Midbrain (tissue), 1 donor: ENCODE measurements around the gene ZNF555.

Source experiments
- DNase-seq: peaks from one replicate; lab custom pipeline; 2025; lab: John Stamatoyannopoulos, UW

The ZNF555 gene

DNA sequence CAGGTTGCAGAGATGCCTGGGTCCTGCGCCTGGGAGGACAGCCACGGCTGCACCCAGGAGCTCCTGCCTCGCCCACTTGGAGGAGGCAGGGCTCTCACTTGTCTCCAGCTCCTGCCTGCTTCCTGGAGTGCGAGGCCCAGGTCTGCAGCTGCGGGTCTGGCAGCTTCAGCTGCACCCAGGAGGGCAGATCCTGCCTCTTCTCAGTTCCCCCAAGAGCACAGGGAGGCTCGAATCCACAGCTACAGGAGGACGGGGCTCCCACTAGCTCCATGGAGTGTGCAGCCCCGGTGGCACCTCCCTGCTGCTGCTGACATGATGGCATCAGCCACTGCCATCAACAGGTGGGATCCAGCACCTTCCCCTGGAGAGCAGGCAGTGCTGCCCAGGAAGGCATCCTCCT, 17.1 kb upstream of the ZNF555 start:
- DNase-seq = no peak

DNA sequence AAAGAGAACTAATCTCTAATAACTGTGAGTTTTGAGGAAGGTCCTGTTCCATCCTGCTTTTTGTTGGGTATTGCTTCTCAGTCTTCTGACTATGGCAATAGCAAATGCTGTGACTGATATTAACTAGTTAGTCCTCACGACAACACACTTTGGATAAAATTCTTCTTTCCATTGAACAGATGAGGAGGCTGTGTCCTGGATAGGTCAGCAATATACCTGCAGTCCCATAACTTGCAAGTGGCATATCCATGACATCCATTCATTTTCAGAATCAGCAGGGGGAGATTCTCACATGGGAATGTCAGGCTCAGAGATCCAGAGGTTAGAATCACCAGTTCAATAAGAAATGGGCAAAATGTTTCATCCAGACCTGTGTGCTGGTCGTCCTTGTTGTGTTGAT, 14.3 kb upstream of the ZNF555 start:
- no peak for DNase-seq

DNA sequence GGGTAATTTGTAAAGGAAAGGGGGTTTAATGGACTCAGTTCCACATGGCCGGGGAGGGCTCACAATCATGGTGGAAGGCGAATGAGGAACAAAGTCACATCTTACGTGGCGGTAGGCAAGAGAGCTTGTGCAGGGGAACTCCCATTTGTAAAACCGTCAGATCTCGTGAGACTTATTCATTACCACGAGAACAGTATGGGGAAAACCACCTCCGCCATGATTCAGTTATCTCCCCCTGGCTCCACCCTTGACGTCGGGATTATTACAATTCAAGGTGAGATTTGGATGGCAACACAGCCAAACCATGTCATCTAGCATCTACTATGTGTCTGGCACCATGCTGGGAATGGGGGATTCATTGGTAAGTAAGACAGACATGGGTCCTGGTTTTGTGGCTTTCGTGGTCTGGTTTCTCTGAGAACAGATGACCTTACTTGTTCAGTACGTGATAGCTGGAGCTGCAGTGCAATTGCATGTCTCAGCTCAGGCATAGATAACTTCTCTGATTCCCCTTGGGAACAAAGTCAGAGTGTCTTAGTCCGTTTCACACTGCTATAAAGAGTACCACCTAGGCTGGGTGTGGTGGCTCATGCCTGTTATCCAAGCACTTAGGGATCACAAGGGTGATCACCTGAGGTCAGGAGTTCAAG, 13.3 kb upstream of the ZNF555 start:
- DNase-seq = no peak

DNA sequence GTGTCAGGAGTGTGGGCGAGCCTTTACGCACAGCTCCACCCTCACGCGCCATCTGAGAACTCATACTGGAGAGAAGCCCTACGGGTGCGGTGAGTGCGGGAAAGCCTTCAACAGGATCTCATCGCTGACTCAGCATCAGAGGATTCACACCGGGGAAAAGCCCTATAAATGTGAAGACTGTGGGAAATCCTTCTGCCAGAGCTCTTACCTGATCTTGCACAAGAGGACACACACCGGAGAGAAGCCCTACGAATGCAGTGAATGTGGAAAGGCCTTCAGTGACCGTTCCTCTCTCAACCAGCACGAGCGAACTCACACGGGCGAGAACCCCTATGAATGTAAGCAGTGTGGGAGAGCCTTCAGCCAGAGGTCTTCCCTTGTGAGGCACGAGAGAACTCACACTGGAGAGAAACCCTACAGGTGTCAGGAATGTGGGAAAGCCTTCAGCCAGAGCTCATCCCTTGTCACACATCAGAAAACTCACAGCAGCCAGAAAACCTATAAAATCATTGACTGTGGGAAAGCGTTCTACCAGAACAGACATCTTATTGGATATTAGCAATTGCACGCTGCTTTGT, 6.9 kb upstream of the ZNF555 start:
- DNase-seq = no peak

DNA sequence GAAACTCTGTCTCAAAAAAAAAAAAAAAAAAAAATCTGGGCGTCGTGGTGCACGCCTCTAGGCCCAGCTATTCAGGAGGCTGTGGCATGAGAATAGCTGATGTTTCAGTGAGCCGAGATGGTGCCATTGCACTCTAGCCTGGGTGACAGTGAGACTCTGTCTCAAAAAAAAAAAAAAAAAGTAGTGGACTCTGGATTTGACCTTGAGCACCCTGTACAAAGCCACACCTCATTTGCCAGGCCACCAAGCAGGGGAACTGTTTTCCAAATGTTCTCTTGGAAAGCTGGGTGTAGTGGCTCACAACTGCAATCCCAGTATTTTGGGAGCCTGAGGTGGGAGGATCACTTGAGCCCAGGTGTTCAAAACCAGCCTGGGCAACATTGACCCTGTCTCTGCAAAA, 3.8 kb upstream of the ZNF555 start:
- no peak for DNase-seq

DNA sequence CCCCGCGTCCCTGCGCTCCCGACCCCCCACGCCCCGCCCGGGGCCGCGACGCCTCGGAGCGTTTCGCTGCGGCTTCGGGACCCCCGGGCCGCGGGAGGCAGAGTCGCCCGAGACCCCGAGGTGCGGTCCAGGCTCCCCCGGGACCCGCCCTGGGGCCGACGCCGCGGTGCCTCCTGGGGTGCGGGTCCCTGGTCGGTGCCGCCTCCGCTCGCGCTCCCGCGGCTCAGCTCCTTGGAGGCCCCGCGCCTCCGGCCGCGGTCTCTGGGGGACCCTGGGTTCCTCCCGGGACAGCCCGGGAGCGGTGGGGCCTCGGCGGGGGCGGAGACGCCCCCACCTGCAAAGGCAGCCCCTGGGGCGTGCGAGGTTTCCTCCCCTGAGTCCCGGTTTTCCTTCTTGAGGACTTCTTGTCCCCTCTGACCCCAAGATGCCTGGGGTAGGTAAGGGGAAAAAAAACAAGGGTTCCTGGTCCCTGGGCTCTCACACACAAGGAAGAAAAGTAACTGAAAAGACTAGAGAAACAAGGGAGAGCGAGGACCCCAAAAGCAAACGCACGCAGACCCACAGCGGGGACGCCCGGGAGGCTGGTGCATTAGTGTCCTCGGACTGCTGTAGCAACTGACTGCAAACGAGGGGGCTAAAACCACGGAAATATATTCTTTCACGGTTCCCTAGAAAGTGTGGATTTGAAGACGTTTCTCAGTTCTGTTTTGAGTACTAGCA, 740 bp downstream of the ZNF555 start:
- no peak for DNase-seq

DNA sequence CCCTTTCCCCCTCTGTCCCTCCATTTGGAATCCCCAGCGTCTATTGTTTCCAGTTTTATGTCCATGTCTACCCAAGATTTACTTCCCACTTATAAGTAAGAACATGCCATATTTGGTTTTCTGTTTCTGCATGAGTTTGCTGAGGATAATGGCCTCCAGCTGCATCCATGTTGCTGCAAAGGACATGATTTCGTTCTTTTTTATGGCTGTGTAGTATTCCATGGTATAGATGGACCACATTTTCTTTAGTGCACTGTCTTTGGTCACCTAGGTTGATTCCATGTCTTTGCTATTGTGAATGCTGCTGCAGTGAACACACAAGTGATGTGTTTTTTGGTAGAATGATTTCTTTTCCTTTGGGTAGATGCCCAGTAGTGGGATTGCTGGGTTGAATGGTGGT, 3.8 kb downstream of the ZNF555 start:
- DNase-seq = no peak

DNA sequence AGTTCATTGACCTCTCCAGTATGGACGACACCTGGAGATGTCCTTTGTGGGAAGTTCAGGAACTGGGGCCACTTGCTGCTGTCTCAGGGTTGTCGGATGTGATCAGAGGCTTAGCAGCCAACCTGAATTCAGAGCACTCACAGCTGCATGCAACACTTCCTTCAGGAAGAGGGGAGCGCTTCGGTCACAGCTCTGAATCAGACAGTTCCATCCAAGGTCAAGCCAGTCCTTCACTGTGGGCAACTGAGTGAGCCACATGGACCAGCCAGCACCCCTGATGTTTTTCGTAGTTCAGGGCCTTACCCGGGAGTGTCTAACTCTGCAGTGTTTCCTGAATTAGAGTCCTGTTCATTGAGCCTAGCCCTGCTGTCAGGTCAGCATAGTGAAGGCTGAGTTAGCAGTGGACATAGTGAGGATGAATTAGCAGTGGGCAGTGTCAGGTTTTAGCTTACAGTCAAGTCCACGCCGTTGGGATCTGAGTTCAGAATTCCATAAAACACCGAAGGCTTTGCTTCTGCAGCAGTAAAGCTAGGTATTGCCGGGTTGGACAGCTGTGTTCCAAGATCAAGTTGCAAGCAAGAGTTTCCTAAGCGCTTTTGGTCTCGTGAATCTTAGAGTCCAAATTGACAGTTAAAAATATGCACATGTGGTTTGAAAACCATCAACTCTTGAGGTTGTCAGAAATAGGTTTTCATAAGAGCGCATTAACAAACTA, 5.1 kb downstream of the ZNF555 start:
- DNase-seq = no peak

DNA sequence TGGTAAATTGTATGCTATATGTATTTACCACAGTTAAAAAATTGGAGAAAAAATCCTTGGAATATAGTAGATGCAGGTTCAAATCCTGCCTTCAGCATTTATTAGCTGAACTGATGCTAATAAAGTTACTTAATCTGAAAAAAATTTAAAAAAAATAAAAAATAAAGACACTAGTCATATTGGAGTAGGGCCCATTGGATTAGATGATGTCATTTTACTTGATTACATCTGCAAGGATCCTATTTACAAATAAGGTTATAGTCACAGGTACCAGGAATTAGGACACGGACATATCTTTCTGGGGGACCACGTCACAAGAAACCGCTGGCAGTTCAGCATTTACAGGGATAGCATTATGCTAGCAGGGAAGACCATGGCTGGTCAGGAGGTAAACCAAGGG, 6.2 kb downstream of the ZNF555 start:
- no peak for DNase-seq

DNA sequence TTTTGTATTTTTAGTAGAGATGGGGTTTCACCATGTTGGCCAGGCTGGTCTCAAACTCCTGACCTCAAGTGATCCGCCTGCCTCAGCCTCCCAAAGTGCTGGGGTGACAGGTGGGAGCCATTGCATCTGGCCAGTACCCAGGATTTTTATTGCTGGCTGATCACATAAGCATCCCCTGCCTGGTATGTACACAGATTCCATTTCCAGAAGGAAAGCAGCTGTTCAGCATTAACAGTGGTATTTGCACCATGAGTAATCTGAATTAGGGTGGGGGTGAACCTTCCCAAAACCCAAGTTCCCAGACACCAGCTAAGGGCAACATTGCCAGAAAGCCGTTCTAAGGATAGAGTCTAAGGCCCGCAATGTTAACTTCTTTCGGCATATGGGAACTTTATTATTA, 7.3 kb downstream of the ZNF555 start:
- no peak for DNase-seq

DNA sequence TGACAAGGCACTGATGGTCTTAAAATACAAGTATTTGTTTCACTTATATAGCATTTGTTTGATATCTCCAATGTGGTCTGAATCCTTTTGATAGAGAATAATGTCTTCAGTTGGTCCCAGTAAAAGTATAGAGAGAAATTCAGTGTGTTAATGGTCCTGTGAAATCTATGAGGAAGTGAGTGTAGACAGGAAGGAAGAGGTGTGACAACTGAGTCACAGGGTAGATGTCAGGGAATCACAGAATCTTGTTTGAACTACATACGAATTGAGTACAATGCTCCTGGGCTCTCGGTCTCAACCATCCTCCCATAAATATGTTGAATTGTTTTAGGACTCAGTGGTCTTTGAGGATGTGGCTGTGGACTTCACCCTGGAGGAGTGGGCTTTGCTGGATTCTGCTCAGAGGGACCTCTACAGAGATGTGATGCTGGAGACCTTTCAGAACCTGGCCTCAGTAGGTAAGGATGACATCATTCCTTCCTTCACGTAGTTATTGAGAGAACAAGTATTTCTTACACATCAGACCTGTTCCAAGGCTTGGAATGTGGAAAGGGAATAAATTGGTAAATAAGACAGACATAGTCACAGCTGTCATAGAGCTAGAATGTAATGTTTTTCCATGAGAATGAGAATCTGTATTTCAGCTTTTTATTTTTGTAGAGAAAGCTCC, 9.1 kb downstream of the ZNF555 start:
- no peak for DNase-seq

DNA sequence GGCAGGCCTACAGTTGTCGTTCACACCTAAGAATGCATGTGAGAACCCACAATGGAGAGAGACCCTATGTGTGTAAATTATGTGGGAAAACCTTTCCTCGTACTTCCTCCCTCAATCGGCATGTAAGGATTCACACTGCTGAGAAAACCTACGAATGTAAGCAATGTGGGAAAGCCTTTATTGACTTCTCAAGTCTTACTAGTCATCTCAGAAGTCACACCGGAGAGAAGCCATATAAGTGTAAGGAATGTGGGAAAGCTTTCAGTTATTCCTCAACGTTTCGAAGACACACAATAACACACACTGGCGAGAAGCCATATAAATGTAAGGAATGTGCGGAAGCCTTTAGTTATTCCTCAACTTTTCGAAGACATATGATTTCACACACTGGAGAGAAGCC, 11.3 kb downstream of the ZNF555 start:
- no peak for DNase-seq

DNA sequence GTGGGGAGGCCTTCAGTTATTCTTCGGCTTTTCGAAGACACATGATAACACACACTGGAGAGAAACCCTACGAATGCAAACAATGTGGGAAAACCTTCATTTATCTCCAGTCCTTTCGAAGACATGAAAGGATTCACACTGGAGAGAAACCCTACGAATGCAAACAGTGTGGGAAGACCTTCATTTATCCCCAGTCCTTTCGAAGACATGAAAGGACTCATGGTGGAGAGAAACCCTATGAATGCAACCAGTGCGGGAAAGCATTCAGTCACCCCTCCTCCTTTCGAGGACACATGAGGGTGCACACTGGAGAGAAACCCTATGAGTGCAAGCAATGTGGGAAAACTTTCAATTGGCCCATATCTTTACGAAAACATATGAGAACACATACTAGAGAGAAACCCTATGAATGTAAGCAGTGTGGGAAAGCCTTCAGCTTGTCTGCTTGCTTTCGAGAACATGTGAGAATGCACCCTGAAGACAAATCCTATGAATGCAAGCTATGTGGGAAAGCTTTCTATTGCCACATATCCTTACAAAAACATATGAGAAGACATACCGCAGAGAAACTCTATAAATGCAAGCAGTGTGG, 11.8 kb downstream of the ZNF555 start:
- DNase-seq = no peak

DNA sequence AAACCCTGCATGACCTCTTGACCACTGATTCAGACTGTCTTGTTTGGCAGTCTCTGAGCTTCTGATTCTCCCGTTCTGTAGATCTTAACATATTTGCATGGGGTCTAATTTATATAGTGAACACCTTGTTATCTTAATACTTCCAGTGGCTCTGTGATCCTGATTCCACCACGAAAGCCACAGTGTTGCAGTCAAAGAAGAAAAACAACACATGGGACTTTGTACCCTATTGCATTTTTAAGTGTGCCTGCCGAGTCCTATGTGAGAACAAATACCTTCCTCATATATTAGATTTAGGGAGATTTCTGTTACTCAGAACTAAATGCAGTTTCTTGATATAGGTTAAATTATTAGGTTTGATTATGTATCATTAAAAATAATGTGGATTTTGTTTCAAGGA, 13.6 kb downstream of the ZNF555 start:
- DNase-seq = no peak

DNA sequence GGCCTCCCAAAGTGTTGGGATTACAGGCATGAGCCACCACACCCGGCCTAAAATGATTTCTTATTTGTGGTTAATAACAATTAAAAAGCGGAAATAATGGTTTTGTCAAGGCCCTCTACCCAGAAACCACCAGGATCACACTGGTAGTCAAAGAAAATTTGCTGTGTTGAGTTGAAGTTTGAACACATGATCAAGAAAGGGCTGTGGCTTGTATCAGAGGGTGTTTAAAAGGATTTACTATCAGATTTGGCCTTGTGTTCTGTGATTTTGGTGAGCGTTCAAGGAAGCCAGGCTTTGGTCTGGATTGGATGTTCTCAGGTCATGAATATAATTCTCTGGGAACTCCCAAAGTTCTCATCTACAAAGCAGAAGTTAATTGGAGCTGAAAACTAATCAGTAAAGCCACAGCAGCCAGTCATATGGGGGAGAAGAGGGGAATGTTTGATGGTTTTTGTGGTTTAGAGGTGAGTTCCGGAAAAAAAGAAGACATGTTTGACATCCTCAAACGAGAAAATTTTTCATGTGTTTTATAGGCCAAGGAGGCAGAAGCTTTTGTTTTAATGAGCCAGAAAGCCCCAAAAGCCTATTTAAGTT, 15.3 kb downstream of the ZNF555 start:
- no peak for DNase-seq

DNA sequence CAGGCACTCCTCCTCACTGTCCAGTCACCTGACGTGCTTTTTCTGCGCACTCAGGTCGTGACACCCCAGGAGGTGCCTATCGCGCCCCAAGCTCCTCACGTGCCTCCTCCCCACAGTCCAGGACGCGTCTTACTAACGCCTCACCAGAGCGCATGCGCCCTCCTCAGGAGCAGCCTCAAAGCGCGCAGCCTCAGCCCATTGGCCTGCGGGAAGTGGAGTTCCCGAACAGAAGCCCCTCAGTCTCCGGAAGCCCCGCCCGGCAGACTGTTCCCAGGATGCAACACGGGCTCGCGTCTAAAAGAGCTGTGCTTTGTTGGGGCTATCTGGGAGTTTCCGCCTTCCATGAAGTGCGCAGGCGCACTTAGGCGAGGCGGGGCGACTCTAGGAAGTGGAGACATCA, 17.6 kb downstream of the ZNF555 start:
- no peak for DNase-seq

DNA sequence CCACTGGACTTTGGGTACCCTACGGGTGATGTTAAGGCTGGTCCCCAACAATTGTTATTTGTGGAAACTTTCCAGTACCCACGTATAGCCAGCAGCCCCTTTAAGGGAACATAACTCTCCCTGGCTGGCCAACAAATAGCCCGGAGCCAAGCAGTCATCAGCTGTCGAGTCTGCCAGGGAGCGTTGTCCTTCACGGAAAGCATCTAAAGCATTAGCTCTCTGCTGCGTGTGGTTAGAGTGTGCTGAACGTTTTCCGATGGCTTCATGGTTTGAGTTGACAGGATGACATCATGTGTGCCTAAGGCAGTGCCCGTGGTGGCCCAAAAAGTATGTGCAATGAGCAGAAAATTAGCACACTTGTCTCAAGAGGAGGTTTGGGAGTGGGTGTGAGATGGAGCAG, 22.5 kb downstream of the ZNF555 start:
- DNase-seq = no peak

DNA sequence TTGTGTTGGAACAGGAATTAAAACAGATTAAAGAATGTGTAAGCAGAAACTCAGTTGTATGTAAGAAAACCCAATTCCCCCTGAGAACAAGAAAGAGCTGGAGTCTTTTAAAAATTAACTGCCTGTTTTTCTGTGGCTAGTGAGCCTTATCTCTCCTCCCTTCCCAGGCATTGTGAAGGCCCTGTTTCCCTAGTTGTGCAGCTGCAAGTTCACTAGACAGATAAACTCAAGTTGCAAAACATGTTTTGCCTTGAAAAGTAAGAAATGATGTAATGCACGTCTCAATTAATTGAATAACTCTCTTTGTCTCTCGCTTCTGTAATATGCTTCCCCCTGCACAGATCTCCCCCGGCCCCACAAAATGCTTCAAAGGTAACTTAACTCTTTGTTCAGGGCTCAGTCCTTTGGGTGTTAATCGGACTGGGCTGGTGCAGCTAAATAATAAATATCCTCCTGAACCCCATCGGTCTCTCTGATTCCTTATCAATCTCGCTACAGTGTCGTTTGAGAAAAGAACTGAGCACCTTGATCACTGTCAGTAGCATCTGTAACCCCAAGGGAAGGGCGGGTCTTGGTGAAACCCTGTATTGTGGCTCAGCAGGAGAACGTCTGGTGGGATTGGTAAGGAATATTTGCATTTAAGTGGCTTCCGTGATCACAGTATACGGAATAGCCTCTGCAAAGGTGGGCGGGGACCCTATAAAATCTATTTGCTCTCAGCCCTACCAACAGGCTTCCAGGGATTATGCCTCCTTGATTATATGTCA, 24.2 kb downstream of the ZNF555 start:
- no peak for DNase-seq

DNA sequence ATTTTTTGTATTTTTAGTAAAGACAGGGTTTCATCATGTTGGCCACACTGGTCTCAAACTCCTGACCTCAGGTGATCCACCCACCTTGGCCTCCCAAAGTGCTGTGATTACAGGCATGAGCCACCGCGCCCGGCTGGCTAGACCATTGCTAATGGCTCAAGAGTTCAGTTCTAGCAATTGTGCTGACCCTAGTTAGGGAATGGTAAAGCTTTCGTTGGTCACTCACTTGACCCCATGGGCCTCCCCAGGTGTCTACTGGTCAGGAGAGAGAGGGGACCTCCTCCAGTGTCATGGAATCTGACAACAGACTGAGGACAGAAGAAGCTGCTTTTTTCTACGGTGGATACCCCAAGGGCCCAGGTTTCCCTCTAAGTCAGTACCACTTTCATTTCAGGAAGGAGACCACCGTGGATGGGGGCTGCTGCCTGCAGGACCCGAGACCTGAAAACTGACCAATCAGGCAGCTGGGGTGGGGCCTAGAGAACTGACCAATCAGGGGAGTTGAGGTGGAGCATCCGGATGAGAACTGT, 25.3 kb downstream of the ZNF555 start:
- DNase-seq = no peak
